Stimulated activated CD8-positive, alpha-beta memory T cell treated with anti-CD3 and anti-CD28 coated beads, Interleukin-4, amount 100 ng/mL, for 24 hours (primary cell): Measurements from ENCODE around the gene FHIT.

Experiments
- DNase-seq: peaks from one replicate; pipeline ENCODE4 v3.0.0-alpha.2; 2020; ENCODE audit warnings: low read depth

Gene FHIT

DNA sequence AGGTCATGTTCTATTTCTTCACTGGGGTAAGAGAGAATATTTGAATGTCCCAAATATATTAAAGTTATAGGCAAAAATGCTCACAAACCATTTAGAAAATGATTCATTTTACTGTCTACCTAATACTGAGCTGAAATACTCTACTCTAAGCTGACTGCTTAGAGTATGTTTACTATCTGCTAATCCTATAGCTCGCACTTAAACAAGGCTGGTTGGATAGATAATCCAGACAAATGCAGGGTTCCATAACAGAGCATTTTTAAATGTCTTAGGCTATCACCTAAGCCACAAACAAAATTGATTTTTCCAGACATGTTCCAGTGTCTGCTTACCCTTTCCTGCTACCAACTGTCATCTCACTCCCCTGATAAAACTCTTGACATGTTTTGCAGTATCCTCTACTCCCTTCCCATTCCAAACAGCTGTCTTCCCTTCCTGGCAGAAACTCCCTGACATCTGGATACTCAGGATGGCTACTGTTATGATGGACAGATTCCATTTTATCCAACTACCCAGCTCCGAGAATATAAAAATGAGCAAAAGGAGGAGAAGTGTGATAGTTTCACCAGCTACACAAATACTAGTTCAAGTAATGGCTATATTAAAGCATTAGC lies 1034.7 kb downstream of the FHIT start:
- DNase-seq: no peak

DNA sequence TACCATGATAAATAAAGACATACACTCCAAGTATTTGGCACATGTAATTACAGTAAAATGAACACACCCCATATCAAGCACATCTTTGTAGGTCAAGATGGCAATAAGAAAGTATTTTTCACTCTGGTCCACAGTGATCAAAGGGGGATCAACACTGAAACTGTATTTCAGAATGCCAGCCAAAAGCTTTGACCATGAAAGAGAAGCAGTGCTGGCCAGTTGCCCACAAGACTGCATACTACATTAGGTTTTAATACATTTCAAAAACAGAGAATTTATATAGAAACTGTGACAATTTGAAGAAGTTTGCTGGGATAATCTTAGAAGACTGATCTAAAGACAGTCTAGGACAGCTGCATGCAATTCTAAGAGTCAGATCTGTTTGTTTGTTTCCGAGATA lies 1035.3 kb downstream of the FHIT start:
- DNase-seq: no peak

DNA sequence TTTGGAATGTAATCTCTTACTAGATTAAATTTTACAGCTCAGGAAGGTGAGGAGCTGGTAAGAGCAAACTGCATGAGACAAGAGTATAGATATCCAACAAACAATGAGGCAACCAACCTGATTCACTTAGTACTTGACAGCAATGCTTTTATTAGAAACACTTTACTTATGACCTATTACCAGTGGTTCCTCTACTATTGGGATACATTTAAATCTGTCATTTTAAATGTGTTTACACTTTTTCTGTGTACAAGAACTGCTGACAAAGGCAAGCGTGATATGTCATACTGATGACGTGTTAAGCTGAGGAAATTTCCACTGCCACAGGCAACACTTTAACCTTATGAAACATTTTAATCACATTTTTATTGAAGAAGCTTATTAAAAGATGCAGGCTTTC lies 1043.3 kb downstream of the FHIT start:
- no peak for DNase-seq

DNA sequence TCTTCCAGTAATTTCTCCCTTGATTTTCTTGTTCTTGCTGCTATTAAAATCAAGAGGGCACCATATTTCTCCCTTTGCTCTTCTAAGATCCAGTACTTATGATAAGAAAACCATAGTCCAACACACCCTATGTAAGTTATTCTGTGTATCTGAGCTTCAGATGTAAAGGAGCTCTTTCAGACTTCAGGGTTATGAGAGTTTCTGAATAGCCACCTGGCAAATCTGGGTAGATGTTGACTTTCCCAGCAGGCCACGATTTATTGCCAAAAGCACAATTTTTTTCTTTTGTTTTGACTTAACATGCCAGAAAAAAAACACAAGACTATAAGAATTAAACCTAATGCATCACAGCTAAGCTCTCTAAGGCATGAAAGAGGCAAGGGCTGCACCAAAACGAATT lies 1045.0 kb downstream of the FHIT start:
- DNase-seq: no peak

DNA sequence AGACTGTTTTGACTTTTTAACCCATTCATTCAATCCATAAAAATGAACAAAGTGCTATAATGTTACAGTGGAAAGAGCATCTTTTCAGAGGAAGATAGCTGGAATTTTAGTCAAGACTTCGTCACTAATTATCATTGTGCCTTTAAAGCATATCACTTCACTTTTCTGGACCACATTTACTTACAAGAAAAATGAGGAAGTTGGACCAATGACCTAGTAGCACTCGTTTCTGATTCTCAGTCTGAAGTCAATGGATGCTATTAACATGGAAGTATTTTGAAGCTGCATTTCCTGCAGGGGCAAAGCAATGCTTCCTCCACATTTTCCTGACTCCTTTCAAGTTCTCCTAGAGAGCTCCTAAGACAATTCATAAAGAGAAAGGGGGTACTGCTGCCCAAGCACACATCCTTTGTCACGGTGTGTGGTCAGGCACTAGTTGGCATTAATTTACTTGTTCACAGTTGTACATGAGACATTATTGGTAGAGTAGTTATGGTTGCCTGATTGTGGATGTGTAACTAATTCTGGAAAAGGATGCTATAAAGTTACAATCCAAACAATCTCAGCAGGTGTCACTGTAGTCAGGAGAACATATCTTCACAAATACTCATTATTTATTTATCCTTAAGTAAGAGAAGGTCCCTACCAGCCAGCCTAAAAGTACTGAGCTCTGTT lies 1049.1 kb downstream of the FHIT start:
- DNase-seq: no peak

DNA sequence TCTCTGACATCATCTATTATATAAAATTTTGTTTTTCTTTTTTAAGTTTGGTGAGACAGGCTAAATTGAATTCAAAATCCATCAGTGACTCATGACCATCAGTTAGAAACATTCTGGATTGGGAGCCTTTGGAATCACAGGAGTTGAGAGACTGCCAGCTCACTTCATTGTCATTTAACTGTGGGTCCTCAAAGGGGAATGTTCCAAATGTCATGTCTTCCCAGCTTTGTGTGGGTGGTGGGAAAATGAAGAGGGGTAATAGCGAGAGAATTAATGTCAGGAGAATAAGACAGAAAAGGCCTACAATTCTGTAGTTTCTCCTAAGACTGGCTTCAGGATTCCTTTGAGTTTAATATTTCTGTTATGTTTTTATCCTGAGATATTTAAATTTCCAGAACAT lies 1051.9 kb downstream of the FHIT start:
- DNase-seq: no peak

DNA sequence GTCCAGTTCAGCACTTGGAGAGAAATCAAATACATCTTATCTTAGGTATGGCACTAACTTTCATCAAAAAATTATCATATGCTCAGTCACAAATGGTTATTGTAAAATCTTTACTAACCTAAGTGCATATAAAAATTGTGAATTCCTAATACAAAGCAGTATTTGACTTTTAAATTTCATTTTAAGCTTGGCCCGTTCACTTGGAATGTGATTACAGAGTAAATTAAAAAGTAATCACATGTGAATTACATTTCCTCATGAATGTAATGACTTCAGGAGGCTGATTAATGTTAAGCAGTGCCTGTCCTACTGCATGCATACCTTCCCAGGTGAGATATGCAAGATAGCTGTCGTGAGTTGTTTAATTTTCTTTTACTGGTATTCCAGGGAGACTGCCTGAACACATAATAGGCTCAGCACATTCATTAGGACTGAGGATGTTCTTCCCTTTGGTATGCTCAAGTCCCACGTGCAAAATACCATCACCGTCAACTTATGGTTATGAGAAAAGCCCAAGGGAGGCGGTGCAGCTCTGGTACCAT lies 1053.0 kb downstream of the FHIT start:
- DNase-seq: no peak

DNA sequence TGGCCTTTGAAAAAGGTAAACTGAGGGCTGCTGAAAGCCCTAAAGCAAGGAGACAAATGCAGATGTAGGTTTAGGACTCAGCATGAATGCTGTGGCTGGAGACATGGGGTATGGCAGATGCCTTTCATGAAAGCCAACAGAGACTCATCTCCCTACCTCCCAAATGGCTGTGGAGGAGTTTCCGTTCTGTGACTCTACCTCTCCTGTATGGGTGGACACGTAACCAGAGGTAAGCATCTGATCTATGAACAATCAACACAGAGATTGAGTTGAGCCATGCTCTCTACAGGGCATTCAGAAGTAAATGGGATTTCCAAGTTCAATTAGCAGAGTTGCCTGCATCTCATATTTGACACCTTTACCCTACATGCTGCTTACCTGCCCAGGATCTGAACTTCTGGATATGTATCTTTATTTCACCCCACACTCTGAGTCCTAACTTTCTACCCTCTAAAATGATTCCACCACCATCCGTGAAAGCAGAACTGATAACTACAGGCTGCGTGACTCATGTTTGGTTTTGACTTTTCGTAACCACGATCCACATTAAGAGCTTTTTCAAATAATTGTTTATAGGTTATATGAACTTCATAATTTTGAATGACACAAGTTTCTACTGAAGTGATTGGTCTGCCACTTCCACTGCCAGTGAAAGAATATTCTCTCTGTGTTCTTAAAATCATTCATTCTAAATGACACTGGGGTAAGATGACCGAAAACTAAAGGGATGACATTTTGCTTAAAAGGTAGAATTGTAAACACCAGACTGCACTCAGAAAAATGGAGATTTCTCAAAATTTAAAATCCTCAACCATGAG lies 1058.7 kb downstream of the FHIT start:
- DNase-seq: peak; percentile 0

DNA sequence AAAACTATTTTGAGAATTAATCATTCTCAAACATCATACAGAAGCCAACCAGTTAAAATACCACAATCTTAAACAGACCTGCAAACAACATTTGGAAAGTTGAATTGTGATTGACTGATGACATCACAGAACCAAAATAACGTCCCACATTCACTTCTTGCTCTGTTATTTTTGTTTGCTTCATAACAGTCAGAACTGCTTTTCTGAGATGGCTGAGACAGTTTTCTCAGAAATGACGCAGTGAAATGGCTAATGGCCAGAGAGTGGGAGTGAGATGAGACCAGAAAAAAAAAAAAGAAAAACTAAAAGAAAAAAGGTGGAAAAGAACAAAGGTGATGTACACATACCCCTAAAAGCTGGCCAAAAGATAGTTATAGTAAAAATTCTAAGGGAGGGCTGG lies 1061.2 kb downstream of the FHIT start:
- no peak for DNase-seq

DNA sequence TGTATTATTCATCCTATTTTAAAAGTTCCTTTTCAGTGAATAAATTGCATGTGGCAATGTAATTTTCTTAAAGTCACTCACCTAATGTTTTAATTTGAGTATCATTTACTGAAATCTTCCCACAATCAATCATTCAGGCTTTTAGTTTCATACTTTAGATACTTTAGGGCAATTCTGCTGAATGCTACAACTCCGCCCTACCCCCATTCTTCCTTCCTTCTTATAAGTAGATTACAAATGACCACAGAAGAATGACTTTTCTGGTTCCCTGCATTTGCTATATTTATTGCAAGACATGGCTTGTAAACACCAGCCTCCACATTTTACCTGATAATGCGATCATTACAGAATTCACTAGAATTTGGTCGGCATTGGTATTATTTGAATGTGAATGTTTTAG lies 1061.9 kb downstream of the FHIT start:
- DNase-seq: no peak

DNA sequence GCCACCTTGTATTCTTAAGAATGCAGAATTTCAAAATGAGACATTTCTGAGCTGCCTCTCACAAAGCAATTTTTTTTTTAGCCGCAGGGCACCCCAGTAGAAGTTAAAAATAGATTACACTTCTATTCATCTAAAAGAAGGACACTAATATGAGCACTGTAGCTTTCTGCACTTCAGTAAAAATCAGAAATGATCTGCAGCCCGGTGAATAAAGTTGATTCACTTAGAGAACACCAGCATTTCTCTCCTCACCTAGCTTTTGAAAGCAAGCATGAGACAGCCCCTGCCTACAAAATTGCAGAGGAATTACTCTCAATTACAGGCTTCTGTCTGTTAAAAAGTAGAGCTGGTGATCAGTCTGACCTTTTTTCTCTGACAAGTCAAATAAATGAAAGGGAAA lies 1062.4 kb downstream of the FHIT start:
- no peak for DNase-seq

DNA sequence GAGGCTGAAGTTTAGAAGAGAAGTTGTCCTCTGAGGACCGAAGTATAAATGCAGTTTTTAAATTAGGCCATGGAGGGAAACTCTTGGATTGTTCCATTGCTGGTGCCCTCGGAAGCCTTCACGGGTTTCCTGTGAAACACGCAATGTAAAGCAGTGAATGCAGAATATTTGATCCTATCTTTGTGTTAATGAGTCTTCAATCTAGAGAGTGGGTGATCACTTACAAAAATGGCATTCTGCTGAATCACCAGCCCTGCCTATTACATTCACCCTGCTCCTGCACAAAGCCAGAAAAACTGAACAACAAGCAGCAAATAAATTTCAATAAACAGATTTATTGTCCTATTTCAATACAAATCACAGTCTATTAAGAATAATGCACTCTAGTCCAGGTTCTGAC lies 1063.9 kb downstream of the FHIT start:
- no peak for DNase-seq

DNA sequence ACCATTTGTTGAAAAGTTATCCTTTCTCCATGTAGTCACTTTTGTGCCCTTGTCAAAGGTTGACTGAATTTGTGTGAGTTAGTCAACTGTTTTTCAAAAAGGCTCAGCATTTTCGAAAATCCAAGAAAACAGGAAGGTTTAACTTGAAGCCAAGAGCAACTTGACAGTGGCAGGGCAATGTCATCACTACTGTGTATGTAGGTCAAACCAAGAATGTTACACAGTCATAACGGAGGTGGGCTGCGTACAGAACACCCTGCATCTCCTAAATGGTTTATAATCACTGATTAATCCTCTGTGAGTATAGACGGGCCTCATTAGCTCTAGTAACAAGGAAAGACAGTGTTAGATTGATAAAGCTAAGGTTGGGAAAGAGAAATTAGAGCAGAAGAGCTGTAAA lies 1064.9 kb downstream of the FHIT start:
- no peak for DNase-seq

DNA sequence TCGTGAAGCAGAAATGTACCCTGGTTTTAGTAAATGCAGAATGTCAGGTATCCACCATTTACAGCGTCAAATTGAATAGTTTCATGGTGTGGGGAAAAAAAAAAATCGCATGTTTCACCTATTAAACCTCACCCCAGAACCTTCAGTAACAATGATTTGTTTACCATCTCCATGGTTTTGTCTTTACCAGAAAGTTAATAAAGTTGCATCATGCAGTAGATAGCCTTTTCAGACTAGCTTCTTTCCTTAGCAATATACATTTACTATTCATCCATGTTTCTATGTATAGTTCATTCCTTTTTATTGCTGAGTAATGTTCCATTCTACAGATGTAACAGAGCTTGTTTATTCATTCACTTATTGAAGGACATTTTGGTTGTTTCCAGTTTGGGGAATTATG lies 1066.1 kb downstream of the FHIT start:
- DNase-seq: no peak

DNA sequence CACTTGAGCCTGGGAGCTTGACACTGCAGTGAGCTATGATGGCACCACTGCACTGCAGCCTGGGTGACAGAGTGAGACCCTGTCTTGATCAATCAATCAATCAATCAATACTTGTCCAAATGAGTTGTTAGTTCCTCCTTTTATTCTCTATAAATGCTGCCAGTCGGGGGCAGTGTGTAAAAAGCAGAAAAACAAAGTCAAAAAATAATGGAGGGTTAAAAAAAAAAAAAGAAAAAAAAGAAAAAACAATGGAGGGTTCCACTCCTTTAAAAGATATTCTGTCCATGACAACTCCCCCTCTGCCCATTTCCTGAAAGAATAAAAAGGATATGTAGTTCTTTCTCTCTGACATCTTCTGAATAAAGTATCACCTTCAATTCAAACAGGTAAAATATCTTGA lies 1068.6 kb downstream of the FHIT start:
- DNase-seq: no peak

DNA sequence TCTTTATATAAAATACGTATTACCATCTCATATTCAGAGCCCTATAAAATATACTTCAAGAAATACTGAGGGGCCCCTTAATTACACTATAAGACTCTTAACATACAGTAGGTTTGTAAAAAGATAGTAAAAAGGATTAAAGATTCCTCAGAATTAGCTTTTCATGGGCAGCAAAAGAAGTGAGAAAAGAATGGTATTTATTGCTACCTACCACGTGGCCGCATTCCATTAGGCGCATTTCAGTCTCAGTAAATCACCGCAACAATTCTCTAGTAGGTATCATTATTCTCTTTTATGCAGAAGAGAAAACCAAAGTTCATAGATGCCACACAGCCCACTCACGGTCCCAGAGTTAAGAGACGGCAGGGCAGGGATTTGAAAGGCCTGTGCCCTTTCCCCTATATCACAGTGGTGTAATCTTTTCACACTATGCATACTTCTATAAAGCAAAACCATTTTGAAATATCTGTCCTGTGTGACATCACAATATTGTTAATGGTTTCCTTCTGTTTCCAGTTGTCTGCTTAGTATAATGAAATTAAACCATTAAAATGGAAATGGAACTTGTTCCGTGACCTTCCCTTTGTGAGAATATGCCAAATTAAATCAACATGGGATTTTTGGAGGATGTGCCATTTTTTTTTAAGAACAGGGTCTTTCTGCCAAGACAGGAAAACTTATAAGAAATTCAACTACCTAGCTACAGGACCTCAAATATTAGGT lies 1072.2 kb downstream of the FHIT start:
- DNase-seq: no peak

DNA sequence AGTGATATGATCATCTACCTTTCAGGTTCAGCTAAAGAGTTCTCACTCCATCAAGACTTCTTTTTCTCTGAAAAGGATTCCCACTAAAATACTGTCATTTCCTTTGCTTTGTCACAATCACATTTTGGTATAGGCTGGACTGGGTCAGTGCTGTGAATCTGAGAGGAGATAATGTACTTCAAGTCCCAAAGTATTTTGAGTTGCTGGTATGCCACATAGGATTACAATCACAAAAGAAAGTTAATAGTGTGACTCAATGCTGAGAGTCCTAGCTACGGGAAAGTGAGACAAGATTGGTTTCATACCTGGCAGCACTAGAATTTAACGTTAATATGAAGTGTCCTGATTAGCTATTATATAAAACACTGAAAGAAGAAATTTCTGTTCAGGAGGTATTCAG lies 1073.5 kb downstream of the FHIT start:
- DNase-seq: no peak

DNA sequence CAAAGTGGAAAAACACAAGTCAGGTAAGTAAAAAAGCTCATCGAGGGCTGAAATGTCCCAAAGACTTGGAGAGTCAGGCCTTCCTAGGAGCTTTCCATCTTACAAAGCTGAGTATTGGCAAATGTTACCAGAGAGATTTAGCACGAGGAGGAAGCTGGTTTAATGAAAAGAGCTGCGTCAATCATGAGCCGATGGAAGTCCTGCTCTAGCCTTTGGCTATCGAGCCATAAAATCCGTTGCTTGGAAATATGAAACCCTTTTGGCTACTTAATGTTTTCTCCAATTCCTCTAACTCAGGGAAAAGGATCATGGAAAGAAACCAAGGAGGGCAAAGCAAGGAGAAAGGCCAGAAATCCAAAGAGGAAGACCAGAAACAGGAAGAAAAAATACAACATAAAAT lies 1074.6 kb downstream of the FHIT start:
- DNase-seq: no peak

DNA sequence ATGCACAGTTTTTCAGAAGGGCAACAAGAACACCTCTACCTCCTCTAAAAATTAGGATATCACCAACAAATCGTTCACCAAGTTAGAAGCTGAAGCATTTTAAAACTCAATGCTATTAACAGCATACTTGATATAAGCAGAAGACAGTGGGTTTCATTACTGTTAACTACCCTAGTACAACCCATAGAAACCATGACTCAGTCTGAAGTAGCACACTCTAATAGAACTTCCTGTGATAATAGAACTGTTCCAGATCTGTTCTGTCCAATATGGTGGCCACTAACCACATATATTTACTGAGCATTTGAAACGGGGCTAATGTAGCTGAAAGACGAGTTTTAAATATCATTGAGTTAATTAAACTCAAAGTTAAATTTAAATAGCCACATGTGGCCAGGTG lies 1075.6 kb downstream of the FHIT start:
- no peak for DNase-seq

DNA sequence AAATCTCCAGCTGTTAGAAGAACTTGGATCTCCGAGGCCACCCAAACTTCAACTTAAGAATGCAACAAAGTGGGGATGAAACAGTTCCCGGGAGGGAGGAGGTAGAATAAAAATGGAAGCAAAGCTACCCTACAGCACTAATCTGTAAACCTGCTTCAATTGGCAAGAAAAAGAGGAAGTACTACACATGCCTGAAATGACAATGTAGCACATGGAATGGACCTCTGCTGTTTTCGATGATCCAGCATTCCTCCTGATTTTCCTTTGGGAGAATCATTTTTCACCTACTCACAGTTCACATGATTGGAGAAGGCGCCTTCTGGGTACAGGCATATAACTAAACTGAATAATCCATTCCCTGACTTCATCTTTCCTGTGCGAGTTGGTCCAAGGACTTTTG lies 1081.5 kb downstream of the FHIT start:
- DNase-seq: no peak

DNA sequence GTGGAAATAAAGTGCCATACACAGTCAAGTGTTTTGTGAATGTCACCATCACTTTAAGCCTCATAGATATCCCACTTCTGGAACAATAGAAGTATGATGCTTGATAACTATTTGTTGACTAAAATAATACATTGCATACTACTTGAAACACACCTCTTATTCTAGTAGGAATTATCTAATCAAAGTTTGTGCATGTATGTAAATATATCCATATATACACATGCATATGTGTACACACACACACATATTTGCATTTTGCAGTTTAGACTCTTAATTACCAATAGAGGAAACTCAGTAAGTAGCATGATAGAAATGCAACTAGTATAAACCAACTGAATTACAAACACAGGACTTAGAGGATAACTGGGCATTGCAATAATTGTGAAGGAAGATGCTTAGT lies 1084.1 kb downstream of the FHIT start:
- DNase-seq: no peak
